ENCODE results near the gene ATG9A. TPM values are rescaled to one million over a fixed set of nuclear protein-coding genes. Genes with fewer than 3 reads are reported as not detected.

The ATG9A gene
- polyA plus RNA-seq, 5 donors, result 38.7 to 44.8 (median 40.3) TPM

- peak; percentile 7 to 10 for DNase-seq
These were observed 23.7 kb upstream of the ATG9A start, which contains the start of gene TUBA4B for GRCh38 chr2:219252900-219253752. TUBA4B (plus strand) TSS chr2:219253243; CDS start chr2:219253408, 165 bp downstream.

- DNase-seq, result no peak
These were observed 23.1 kb upstream of the ATG9A start for GRCh38 chr2:219252570-219252899.

- DNase-seq, result no peak
These were observed 22.6 kb upstream of the ATG9A start for GRCh38 chr2:219252084-219252483.

GRCh38 chr2:219251656-219252055, 22.2 kb upstream of the ATG9A start:
- DNase-seq, result no peak

GRCh38 chr2:219250049-219250781, 20.8 kb upstream of the ATG9A start:
- no peak for DNase-seq

- DNase-seq, result peak; percentile 83 to 88
These were observed 20.0 kb upstream of the ATG9A start for GRCh38 chr2:219249203-219249980.

GRCh38 chr2:219248845-219249202, 19.4 kb upstream of the ATG9A start:
- DNase-seq, result no peak

GRCh38 chr2:219247678-219248642, 18.5 kb upstream of the ATG9A start:
- DNase-seq, result no peak

- no peak for DNase-seq
These were observed 17.1 kb upstream of the ATG9A start for GRCh38 chr2:219246559-219246958.

- DNase-seq, result no peak
These were observed 16.4 kb upstream of the ATG9A start for GRCh38 chr2:219245899-219246230.

- DNase-seq, result peak; percentile 95
These were observed 15.9 kb upstream of the ATG9A start, which contains the start of the genes GLB1L and STK16 for GRCh38 chr2:219245148-219245898. GLB1L (minus strand) TSS chr2:219245444; CDS start chr2:219243573, 1,871 bp downstream. STK16 (plus strand) TSS chr2:219245479; CDS start chr2:219246000, 521 bp downstream.

- no peak for DNase-seq
These were observed 15.3 kb upstream of the ATG9A start for GRCh38 chr2:219244789-219245147.

- DNase-seq, result peak in 1 of 2 donors; percentile 17
These were observed 13.9 kb upstream of the ATG9A start for GRCh38 chr2:219243291-219243761.

GRCh38 chr2:219234331-219234730, 4.9 kb upstream of the ATG9A start:
- no peak for DNase-seq

GRCh38 chr2:219230059-219230540, 664 bp upstream of the ATG9A start:
- DNase-seq, result no peak

- DNase-seq, result no peak
These were observed 528 bp downstream of the ATG9A start for GRCh38 chr2:219228911-219229304.

- DNase-seq, result no peak
These were observed 1.2 kb downstream of the ATG9A start for GRCh38 chr2:219228041-219228910.

GRCh38 chr2:219225350-219225749, 4.1 kb downstream of the ATG9A start:
- DNase-seq, result no peak

All from right lung (tissue), 5 donors.